ENCODE results near the gene LAMA2. TPM values are rescaled to one million over a fixed set of nuclear protein-coding genes. Genes with fewer than 3 reads are reported as not detected.

Gene LAMA2
- total and polyA plus RNA-seq, 2 of the 13 experiments (the other 11 are each of a cell fraction or from before 2014, with no cell fraction given): 0.11 to 0.28 TPM

DNA sequence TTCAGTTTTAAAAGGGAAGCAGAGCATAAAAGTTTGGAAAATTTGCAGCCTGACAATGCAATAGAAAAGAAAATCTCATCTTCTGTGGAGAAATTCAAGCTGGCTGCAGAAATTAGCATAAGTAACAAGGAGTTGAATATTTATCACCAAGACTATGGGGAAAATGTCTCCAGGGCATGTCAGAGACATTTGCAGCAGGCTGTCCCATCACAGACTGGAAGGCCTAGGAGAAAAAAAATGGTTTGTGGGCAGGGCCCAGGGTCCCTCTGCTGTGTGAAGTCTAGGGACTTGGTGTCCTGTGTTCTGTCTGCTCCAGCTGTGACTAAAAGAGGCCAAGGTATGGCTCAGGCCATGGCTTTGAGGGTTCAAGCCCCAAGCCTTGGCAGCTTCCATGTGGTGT lies 8.1 kb upstream of the LAMA2 start:
- POLR2A ChIA-PET: no interaction called here
- Histone ChIP-seq H4K20me1 (ENCODE audit: insufficient read depth, low read length) (no peaks in the 10 kb centered on the region), H3K36me3 (replicated peaks in 1 of 2; ENCODE audit: control insufficient read depth in 1 of 2, insufficient read depth in 2 of 2, low read length in 2 of 2) (no peaks in the 10 kb centered on the region), H3K9ac (ENCODE audit: insufficient read depth, low read depth, low read length) (no peak overlapping the region), H2AFZ (ENCODE audit: low read length) (no peak overlapping the region), H3K79me2 (ENCODE audit: insufficient read depth, low read length) (no peaks in the 10 kb centered on the region), H3K4me3 (replicated peaks in 1 of 3; ENCODE audit: insufficient read depth in 1 of 3, low read depth in 2 of 3, low read length in 3 of 3) (no peak overlapping the region), H3K27ac (ENCODE audit: extremely low read length, insufficient read depth, low read length) (no peak overlapping the region), H3K9me3 (ENCODE audit: low read length) (no peaks in the 10 kb centered on the region), H3K4me2 (ENCODE audit: low read depth, low read length) (no peak overlapping the region), H3K4me1 (ENCODE audit: insufficient read depth, low read length) (no peaks in the 10 kb centered on the region), H3K27me3 (ENCODE audit: control insufficient read depth in 1 of 2, insufficient read depth in 2 of 2, low read length in 2 of 2) (no peaks in the 10 kb centered on the region)
- CTCF ChIA-PET (ENCODE audit: low intra/inter-chr PET ratio, low total read pairs): no interaction called here
- intact Hi-C loops (cut with micrococcal nuclease; ENCODE audit: unreplicated experiment): no loop called here
- BruUV-seq (replicated peaks): no TSS peak
- ATAC-seq: no peak
- in situ Hi-C loops (cut with HindIII; ENCODE audit: extremely low pct_ligation_motif_present, low pct_unique_long_range_greater_than_20kb): no loop called here
- no peak for TF ChIP-seq CAMTA2 (CRISPR knock-in tag; IDR thresholded peaks at IDR 0.05; ENCODE audit: borderline replicate concordance)
- no peak for DNase-seq (ENCODE audit: low spot score)
- FAIRE-seq: no peak

DNA sequence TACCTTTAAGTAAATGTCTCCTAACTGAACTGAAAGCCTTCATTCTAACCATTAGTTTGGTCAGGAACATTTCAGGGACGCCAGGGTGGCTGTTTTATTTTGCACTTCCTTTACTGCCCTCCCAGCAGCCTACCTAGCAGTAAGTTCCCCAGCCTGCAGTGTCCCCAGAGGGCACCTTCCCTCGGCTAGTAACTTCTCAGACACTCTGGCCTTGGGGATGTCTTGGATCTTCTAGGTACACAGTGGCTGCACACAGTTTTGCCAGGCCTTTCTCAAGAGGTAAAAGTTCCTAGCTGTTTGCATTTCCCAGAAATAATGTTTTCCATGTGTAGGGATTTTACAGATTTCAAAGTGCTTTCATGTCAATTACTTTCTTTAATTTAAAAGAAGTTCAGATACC lies 378 bp upstream of the LAMA2 start:
- in situ Hi-C loops (cut with HindIII; ENCODE audit: extremely low pct_ligation_motif_present, low pct_unique_long_range_greater_than_20kb) (no loop called here), intact Hi-C loops (cut with micrococcal nuclease; ENCODE audit: unreplicated experiment) (no loop called here)
- no peaks in the 10 kb centered on the region for H3K4me1 ChIP-seq (ENCODE audit: insufficient read depth, low read length)
- ChIA-PET CTCF (ENCODE audit: low intra/inter-chr PET ratio, low total read pairs) (no interaction called here), POLR2A (no interaction called here)
- H3K79me2 ChIP-seq (ENCODE audit: insufficient read depth, low read length): no peaks in the 10 kb centered on the region
- BruUV-seq (replicated peaks): no TSS peak
- no peaks in the 10 kb centered on the region for H3K9me3 ChIP-seq (ENCODE audit: low read length)
- ATAC-seq (peak; percentile 68), DNase-seq (ENCODE audit: low spot score) (no peak), FAIRE-seq (no peak)
- H3K36me3 ChIP-seq (replicated peaks in 1 of 2; ENCODE audit: control insufficient read depth in 1 of 2, insufficient read depth in 2 of 2, low read length in 2 of 2): no peaks in the 10 kb centered on the region
- H2AFZ ChIP-seq (ENCODE audit: low read length): no peak overlapping the region
- H3K4me3 ChIP-seq (replicated peaks in 1 of 3; ENCODE audit: insufficient read depth in 1 of 3, low read depth in 2 of 3, low read length in 3 of 3): no peak overlapping the region
- H3K27ac ChIP-seq (ENCODE audit: extremely low read length, insufficient read depth, low read length): no peak overlapping the region
- H3K27me3 ChIP-seq (ENCODE audit: control insufficient read depth in 1 of 2, insufficient read depth in 2 of 2, low read length in 2 of 2): peaks cover 2 to 10% of the 10 kb centered on the region in 2 experiments; a peak in 3 of 5 replicates
- H3K9ac ChIP-seq (ENCODE audit: insufficient read depth, low read depth, low read length): no peak overlapping the region
- no peaks in the 10 kb centered on the region for H4K20me1 ChIP-seq (ENCODE audit: insufficient read depth, low read length)
- H3K4me2 ChIP-seq (ENCODE audit: low read depth, low read length): no peak overlapping the region
- WGBS (ENCODE audit: low lambda C conversion rate): 5% methylated on average over 2 of the region's 2 CpGs
- TF ChIP-seq GABPA (IDR thresholded peaks at IDR 0.05; ENCODE audit: low read depth, low read length) (no peak), GABPA (CRISPR knock-in tag; IDR thresholded peaks at IDR 0.05; ENCODE audit: low read depth) (no peak), MED8 (CRISPR knock-in tag; IDR thresholded peaks at IDR 0.05; ENCODE audit: insufficient replicate concordance) (no peak), BRD4 (CRISPR knock-in tag; IDR thresholded peaks at IDR 0.05) (no peak), TP53 (CRISPR knock-in tag; conservative IDR thresholded peaks at IDR 0.05) (no peak), MAFG (CRISPR knock-in tag; IDR thresholded peaks at IDR 0.05) (no peak), KLF12 (CRISPR knock-in tag; IDR thresholded peaks at IDR 0.05; ENCODE audit: borderline replicate concordance) (no peak), ZNF431 (CRISPR knock-in tag; IDR thresholded peaks at IDR 0.05; ENCODE audit: borderline replicate concordance, low read depth) (no peak), MTF2 (CRISPR knock-in tag; IDR thresholded peaks at IDR 0.05; ENCODE audit: borderline replicate concordance) (no peak), ATF7-NPFF (CRISPR knock-in tag; IDR thresholded peaks at IDR 0.05; ENCODE audit: low read depth) (no peak), SRY (CRISPR knock-in tag; IDR thresholded peaks at IDR 0.05) (no peak), ZNF101 (CRISPR knock-in tag; IDR thresholded peaks at IDR 0.05; ENCODE audit: borderline replicate concordance, low read depth) (no peak), MLLT10 (CRISPR knock-in tag; IDR thresholded peaks at IDR 0.05) (no peak)
- TF ChIP-seq, protein P1, sequence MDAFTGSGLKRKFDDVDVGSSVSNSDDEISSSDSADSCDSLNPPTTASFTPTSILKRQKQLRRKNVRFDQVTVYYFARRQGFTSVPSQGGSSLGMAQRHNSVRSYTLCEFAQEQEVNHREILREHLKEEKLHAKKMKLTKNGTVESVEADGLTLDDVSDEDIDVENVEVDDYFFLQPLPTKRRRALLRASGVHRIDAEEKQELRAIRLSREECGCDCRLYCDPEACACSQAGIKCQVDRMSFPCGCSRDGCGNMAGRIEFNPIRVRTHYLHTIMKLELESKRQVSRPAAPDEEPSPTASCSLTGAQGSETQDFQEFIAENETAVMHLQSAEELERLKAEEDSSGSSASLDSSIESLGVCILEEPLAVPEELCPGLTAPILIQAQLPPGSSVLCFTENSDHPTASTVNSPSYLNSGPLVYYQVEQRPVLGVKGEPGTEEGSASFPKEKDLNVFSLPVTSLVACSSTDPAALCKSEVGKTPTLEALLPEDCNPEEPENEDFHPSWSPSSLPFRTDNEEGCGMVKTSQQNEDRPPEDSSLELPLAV (CRISPR knock-in tag; conservative IDR thresholded peaks at IDR 0.05; ENCODE audit: low read depth): no peak
- TF ChIP-seq, protein P2, sequence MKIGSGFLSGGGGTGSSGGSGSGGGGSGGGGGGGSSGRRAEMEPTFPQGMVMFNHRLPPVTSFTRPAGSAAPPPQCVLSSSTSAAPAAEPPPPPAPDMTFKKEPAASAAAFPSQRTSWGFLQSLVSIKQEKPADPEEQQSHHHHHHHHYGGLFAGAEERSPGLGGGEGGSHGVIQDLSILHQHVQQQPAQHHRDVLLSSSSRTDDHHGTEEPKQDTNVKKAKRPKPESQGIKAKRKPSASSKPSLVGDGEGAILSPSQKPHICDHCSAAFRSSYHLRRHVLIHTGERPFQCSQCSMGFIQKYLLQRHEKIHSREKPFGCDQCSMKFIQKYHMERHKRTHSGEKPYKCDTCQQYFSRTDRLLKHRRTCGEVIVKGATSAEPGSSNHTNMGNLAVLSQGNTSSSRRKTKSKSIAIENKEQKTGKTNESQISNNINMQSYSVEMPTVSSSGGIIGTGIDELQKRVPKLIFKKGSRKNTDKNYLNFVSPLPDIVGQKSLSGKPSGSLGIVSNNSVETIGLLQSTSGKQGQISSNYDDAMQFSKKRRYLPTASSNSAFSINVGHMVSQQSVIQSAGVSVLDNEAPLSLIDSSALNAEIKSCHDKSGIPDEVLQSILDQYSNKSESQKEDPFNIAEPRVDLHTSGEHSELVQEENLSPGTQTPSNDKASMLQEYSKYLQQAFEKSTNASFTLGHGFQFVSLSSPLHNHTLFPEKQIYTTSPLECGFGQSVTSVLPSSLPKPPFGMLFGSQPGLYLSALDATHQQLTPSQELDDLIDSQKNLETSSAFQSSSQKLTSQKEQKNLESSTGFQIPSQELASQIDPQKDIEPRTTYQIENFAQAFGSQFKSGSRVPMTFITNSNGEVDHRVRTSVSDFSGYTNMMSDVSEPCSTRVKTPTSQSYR (CRISPR knock-in tag; IDR thresholded peaks at IDR 0.05; ENCODE audit: borderline replicate concordance): no peak

Data from HepG2 (cell line).